NT2/D1 (cell line): Measurements from ENCODE around the gene CTNNA3.

Source experiments
- YY1 ChIP-seq: IDR thresholded peaks from 2 replicates; pipeline ENCODE4 v1.6.1; 2011; ENCODE audit not compliant: insufficient read length, insufficient read depth
- ZNF274 ChIP-seq: IDR thresholded peaks from 2 replicates; pipeline ENCODE4 v1.6.1; 2011; ENCODE audit warnings: mild to moderate bottlenecking, low read depth, low read length

DNA sequence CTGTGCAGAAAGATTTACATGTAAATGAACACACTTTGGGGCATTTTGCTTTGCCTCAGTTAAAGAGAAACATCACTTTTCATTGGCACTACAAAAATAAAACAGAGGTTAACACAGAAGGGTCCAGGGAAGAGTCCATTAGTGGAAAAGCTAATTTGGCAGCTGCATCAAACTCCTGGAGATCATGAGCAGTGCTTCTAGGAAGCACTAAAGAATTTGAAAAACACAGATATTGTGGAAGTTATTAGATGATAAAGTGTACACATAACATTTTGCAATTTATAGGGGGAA, 608.9 kb downstream of the CTNNA3 start:
- TF ChIP-seq YY1 = no peak
- no peak for TF ChIP-seq ZNF274
